NCI-H82 (cell line): ENCODE measurements around the gene DUSP28.
A peak's percentile ranks its signal among the peaks of the same experiment; 100 is the strongest.

ENCODE experiments used
- DNase-seq: peaks from one replicate; lab custom pipeline; 2025; lab: John Stamatoyannopoulos, UW

Gene DUSP28

DNA sequence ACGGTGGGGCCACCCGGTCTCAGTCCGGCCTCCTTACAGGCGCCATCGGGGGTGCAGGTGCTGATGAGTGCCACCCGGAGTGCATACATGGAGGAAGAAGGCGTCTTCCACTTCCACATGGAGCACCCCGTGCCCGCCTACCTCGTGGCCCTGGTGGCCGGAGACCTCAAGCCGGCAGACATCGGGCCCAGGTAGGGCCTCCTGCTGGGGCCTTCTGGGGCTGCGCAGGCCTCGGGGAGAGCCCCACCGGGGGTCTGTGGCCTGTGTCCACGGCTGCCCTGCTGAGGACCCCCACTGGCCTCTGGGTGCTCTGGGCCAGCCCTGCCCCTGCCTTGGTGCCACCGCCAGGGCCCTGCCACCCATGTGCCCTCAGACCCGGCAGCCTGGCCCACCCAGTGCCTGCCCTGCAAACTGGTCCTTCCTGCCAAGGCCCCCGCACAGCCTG is 12.9 kb downstream of the DUSP28 start:
- DNase-seq, result no peak

DNA sequence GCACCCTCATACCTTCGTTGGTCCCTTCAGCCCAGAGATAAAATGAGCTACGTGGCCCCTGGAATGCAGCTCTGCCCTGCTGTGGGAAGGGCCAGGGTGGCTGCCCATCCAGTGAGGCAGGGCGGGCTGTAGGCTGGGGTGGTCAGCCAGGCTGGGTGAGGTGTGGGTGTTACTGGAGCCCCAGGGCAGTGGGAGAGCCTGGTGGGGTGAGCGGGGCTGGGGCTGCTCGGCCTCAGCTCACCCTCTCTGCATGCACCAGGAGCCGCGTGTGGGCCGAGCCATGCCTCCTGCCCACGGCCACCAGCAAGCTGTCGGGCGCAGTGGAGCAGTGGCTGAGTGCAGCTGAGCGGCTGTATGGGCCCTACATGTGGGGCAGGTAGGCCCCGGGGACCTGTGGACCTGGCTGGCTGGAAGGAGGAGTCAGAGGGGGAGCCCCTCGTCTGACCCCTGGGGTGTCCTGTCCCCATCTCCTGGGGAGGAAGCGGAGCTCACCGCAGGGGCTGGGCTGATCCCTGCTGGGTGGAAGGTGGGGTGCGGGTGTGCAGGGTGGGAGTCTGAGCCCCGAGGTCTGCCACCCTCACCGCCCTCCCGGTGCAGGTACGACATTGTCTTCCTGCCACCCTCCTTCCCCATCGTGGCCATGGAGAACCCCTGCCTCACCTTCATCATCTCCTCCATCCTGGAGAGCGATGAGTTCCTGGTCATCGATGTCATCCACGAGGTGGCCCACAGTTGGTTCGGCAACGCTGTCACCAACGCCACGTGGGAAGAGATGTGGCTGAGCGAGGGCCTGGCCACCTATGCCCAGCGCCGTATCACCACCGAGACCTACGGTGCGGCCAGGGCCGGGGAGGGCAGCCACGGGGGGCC is 13.6 kb downstream of the DUSP28 start:
- DNase-seq, result no peak

DNA sequence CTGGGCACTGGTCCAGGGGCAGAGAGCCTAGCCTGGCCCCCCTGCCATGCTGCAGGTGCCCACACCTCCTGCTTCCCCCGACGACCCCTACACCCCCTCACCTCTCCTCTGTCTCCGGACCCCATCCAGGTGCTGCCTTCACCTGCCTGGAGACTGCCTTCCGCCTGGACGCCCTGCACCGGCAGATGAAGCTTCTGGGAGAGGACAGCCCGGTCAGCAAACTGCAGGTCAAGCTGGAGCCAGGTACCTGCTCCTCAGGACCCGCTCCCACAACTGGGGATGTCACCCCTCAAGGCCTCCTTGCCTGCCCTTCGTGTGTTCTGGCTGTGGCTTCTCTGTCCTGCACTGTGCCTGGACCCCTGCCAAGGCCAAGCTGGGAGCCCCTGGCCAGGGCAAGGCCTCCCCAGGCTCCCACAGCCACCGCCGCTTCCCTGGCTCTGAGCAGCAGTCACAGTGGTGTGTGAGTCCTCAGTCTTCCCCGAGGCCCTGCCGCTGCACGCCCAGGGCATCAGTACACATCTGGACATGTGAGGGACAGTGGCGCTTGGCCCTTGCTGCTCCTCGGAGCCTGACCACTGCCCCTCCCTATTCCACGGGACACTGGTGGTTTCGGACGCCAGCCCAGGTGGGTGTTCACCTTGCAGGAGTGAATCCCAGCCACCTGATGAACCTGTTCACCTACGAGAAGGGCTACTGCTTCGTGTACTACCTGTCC is 14.4 kb downstream of the DUSP28 start:
- no peak for DNase-seq

DNA sequence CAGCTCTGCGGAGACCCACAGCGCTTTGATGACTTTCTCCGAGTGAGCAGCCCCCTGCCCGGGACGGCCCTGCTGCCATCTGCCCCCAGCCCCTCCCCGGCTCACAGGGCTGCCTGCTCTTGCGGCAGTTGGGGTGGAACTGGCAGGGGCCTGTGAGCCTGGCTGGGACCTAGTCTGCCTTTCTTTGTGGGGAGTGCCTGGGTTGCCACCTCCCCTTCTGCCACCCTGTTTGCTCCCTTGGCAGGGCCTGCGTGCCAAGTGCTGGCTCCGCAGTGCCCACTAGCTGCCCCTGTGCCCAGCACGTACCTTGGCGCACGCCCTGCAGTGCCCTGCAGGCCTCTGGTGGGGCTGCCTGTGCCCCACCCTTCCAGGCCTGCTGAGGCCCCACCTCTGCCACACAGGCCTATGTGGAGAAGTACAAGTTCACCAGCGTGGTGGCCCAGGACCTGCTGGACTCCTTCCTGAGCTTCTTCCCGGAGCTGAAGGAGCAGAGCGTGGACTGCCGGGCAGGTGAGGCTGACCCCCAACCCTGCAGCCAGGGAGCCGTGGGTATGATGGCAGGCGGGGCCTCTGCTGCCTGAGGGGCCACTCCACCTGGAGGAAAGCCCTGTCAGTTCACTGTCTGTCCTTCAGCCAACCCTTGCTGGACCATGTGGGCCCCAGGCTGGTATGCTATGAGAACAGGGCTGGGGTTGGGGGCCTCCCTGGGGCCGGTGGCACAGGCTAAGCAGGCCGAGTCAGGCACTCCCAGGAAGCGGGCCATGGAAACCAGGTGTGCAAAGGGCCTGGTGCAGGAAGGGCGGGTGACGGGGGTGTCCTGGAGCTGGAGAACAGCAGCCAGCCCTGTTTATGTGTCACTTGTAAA is 15.2 kb downstream of the DUSP28 start:
- no peak for DNase-seq

DNA sequence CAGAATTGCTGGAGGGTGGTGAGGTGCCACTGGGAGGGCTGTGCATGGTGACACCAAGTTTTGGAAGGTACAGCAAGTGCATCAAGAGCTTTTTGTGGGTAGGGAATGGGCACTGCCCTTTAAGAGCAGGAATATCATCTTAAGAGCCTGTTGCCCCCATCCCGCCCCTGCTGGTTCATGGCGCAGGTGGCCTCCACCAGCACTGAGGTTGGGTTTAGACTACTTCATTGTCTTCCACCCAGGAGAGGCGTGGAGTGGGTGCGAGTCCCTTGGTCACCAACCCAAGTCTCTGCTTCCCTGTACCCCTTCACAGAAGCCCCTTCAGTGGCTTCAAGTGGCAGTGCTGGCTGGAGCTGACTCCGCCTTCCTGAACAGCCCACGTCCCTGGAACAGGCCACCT is 15.9 kb downstream of the DUSP28 start:
- DNase-seq, result no peak

DNA sequence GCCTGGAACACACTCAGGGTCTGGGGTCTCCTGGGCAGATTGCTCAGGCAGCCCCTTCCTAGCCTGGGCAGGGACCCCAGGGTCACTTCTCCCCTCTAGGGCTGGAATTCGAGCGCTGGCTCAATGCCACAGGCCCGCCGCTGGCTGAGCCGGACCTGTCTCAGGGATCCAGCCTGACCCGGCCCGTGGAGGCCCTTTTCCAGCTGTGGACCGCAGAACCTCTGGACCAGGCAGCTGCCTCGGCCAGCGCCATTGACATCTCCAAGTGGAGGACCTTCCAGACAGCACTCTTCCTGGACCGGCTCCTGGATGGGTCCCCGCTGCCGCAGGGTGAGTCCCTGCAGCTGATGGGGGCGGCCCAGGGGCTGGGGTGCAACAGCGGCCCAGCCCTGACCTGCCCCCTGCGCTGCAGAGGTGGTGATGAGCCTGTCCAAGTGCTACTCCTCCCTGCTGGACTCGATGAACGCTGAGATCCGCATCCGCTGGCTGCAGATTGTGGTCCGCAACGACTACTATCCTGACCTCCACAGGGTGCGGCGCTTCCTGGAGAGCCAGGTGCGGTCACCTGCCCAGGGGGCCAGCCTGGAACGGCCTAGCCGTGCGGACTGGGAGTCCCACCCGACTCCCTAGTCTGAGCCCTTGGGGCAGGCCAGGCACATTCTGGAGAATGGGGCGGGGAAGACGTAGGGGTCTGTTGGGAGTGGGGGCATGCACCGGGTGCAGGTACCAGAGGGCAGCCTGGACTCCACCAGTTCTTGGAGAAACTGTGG is 16.5 kb downstream of the DUSP28 start:
- no peak for DNase-seq

DNA sequence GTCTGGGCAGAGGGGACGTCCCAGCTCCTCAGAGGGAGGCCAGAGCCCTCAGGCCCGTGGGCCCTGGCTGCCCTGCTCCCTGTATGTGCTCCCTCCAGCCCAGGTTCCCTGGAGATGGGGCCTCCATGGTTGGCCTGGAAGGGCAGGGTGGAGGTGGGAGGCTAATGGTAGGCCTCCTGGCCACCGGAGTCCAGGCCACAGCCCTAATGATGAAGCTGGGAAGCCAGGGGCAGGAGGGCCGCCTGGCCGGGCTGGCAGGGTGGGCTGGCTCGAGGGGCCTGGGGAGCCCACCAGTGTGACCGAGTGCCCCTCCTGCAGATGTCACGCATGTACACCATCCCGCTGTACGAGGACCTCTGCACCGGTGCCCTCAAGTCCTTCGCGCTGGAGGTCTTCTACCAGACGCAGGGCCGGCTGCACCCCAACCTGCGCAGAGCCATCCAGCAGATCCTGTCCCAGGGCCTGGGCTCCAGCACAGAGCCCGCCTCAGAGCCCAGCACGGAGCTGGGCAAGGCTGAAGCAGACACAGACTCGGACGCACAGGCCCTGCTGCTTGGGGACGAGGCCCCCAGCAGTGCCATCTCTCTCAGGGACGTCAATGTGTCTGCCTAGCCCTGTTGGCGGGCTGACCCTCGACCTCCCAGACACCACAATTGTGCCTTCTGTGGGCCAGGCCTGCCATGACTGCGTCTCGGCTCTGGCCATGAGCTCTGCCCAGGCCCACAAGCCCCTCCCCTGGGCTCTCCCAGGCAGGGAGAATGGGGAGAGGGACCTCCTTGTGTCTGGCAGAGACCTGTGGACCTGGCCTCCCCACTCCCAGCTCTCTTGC is 17.3 kb downstream of the DUSP28 start:
- DNase-seq, result no peak

DNA sequence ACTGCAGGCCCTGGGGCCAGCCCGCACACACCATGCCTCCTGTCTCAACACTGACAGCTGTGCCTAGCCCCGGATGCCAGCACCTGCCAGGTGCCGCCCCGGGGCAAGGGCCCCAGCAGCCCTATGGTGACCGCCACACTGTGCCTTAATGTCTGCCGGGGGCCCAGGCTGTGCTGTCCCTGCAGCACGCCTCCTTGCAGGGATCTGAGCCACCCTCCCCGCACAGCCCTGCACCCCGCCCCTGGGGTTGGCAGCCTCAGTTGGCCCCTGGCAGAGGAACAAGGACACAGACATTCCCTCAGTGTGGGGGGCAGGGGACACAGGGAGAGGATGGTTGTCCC is 17.9 kb downstream of the DUSP28 start:
- DNase-seq, result no peak

DNA sequence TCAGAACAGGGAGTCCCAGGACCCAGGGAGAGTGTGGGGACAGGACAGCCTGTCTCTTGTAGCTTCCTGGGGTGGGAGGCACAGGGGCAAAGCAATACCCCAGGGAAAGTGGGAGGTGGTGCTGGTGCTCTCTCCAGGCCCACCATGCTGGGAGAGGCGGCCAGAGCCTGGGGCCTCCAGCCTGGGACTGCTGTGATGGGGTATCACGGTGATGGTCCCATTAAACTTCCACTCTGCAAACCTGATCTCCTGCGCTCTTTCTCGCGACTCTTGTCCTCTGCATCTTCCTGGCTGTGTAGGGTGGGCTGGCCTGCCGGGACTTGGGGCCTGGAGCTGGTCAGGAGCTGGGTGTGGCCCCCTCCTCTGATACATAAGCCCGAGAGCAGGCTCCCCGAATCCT is 18.3 kb downstream of the DUSP28 start:
- no peak for DNase-seq

DNA sequence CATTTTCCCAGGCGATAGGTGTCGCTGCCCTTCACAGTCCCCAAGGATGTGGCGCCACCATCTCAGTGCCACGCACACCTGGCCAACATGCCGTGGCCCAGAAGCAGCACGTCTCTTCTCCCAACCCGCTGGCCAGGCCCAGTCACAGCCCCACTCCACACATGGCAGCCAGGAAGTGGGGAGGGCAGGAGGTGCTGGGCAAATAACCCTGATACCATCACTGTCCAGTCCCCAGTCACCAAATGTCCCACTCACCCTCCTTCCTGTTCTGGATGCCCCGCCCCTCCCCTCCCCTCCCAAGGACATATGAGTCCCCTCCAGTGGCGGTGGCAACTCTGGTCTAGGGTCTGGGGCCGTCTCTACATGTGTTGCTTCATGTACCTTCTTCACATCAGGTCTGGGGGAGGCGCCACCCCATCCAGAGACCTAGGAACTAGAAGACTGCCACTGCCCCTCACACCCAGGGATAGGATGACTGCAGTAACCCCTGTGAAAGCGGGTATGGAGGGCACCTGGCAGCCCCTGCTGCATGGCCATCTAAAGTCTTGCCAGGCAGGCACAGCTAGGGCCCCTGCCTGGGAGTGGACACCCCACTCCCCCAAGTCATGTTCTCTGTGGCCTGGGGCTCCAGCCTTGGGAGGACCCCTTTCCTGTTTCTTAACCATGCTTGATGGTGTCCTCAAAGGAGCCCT is 19.1 kb downstream of the DUSP28 start:
- DNase-seq, result no peak

DNA sequence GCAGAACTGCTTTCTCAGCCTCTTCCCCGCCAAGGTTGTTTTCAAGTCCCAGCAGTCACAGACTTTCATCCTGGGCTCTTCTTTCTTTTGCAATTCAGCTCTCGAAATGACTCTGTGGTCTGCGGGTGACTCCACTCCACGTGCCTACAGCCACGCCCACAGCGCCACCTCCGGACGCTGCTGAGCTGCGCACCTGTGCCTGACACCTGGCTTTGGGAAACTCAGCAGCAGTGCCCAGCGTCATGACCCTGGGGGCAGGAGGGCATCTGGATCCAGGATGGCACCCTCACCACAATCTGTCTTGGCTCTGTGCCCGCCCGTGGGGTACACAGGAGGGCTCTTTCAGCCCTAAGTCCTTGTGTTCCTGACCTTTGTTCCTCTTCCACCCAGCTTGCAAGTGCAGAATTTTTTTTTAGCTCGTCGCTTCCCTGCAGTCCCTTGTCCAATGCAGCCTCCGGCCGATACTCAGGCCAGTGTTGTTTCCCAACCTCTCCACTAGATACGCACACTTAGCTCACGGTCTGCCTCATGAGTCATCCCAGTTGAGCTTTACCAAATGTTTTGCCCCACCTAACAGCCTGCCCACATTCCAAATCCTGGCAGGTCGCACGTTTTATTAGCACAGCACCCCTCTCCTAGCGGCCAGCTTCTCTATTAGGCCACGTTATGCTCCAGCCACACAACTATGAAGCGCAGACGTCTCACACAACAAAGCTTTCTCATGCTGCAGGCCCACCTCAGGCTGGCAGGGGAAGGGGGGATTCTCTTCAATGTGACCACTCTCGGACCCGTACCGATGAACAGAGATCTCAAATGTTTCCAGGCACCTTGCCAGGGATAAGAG is 19.8 kb downstream of the DUSP28 start:
- no peak for DNase-seq

DNA sequence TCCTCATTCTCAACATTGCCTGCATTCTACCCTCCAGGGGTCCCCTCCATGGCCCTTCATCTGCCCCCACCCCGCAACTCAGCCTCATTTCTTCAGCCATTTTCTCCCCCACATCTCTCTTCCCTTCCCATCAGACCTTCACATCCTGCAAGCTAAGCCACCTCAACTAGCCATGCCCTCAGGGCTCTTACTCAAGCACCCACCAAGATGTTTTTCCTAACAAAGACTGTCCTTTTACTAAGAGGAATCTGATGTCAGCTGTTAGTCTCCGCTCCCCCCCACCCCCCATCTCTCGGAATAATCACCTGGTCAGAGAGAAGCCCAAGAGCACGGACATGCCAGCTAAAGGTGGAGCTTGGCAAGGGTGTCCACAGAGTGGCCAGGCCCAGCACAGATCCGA is 21.7 kb downstream of the DUSP28 start:
- no peak for DNase-seq

DNA sequence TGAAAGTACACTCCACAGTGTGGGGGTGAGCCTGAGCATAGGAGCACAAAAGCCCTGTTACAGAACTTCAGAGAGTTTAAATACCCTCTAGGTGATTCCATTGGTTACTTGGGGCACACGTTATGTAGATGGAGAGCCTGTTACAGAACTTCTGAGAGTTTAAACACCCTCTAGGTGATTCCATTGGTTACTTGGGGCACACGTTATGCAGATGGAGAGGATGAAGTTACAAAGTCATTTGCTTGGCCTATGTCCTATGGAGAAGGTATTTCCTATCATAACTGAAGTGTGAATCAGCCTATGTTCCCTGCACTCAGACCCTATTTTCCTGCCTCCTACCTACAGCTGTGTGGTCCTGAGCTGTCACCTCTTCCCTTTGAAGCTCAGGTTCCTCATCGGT is 22.6 kb downstream of the DUSP28 start:
- no peak for DNase-seq

DNA sequence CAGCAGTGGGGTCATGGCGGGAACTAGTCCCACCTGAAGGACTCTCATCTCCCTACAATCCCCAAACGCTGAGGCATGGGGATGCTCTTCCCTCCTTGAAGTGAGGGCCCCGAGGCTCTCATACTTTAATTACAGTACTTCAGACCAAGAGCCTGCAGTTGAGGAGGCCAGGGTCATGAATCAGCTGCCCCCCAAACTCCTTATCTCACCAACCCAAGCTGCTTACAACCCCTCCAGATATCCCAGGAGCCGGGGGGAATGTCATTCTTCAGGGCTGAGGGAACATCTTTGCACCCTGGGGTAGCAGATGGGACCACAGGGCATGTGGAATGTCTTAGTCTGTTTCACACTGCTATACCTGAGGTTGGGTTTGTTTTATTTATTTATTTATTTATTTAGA is 23.6 kb downstream of the DUSP28 start:
- no peak for DNase-seq

DNA sequence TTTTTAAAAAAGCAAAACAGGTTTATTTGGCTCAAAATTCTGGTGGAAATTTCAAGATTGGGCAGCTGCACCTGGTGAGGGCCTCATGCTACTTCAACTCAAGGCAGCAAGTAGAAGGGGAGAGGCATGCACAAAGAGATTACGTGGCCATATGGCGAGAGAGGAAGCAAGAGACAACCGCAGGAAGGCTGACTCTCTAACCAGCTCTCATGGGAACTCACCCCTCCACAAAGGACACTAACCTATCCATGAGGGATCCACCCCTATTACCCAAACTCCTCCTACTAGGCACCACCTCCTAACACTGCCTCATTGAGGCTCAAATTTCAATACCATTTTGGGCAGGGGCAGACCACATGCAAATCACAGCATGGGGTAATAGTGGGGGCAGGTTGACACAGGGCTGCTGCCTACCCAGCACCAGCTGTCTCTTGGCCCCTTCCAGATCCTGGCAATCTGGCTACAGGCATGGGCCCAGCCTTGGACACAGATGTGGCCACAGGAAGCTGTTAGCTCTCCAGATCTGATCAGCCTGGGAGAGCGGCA is 24.4 kb downstream of the DUSP28 start:
- peak; percentile 99 for DNase-seq

DNA sequence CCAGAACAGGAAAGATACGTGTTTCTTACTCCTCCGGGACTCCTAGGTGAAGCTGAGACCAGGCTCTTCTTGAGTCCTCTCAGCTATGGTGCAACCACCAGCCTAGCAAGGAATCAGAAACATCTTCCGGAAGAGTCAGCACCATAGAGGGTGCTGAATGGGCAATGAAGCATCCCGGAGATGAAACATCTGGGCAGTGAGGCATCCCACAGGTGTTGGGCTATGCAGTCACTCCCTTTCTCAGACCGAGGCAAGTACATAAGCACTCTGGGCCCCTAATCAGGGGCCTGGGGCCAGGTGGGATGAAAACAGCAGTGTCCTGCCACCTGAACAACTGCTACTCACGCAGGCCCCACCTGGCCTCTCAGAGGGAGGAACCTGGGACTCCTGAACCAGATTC is 24.9 kb downstream of the DUSP28 start:
- DNase-seq, result no peak

DNA sequence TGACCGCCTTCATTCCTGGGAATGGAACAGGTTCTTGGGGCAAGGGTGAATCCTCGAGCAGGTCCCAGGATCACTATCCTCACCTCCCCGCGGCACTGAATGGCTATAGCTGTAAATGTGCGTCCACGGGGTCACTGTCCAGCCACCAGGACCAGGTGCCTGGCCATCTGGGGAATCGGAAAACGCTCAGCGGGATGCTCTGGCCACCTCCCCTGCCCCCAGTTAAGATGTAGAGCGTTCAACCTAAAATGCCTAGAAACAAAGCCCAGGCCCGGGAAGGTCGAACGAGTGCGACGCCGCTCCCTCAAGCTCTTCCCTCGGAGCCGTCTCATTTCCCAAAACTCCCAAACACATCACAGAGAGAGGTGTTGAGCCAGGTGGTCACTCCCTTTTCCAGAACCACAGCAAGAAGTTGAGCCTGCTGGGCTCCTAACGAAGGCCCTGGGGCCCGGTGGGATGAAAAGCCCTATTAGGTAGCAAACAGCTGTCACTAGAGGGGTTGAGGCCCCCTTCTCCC is 25.6 kb downstream of the DUSP28 start:
- DNase-seq, result no peak

DNA sequence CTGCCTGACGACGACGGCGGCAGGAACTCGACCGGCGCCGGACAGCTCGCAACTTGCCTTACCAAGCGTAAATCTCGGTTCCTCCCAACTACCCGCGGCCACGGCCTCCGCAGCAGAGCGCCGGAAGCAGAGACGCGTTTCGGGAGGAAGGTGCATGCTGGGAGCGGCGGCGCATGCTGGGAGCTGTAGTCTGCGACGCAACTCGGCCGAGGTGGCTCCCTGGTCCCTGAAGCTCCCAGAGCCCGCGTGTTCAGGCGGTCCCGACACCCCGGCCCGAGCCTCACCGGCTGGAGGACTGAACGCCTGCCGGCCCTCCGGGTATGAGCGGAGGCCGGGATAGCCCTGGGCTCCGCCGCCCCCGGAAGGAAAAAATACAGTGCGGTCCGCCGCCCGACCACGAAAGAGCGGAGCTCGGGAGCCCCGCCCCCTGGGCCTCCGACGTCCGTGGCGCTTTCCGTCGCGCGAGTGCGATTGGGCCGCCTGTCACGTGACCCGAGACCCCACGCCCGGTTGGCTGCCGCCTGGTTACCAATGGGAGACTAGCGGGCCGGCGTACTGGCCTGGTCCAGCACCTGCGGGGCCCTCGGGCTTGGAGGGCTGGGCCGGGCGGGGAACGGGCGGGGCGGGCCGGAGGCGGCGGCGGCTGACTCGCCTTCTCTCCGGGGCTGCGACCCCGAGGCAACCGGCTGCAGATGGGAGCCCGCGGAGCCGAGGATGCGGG is 26.2 kb downstream of the DUSP28 start, which contains the start of gene CAPN10:
TSS of gene CAPN10 (plus strand) at position 537 of the 721 bp plus-strand sequence. CDS start at position 715, 178 bp downstream.
- peak; percentile 98 for DNase-seq
